Endothelial cell of umbilical vein (primary cell): ENCODE results near the gene MED22. TPM values are rescaled to one million over a fixed set of nuclear protein-coding genes. Genes with fewer than 3 reads are reported as not detected.

Source experiments
- BruUV-seq: library from RNA; stranded (reverse); fragments of 400-500 nt; replicated peaks from 2 replicates; lab custom pipeline; 2021; lab: Mats Ljungman, UMichigan
- CTCF ChIA-PET: fragments of 300-600, 350-600 bp; sonication (Branson Sonifier 250); formaldehyde crosslinking; loops from one replicate; lab custom pipeline; 2021; ENCODE audit warnings: antibody characterized with exemption, inconsistent platforms; lab: Charles Lee
- POLR2A ChIA-PET: fragments of 300-600, 350-600 bp; sonication (Branson Sonifier 250); formaldehyde crosslinking; loops from one replicate; lab custom pipeline; 2021; ENCODE audit warnings: antibody characterized with exemption, inconsistent platforms; lab: Charles Lee
- DNase-seq: peaks from one replicate; pipeline ENCODE4 v3.0.0-alpha.2; 2011; ENCODE audit warnings: low read depth, low spot score
- FAIRE-seq: peaks from 2 replicates; lab custom pipeline; 2011; peaks lifted over from hg19 to GRCh38; lab: Jason Lieb, UNC
- H2AFZ ChIP-seq: 2 replicates; pipeline ENCODE4 v1.6.0; 2012; ENCODE audit warnings: low read depth, low read length, control low read depth, inconsistent platforms
- H3K27ac ChIP-seq: 2 replicates; pipeline ENCODE4 v1.5.1; 2011; ENCODE audit warnings: low read depth, mild to moderate bottlenecking, control low read depth, low read length, moderate library complexity; ENCODE audit not compliant: insufficient read depth
- H3K27me3 ChIP-seq, 2 experiments: 2 replicates each; pipeline versions ENCODE4 v1.6.0 to v1.6.1; 2011; ENCODE audit warnings: low read length in 2 of 2, mixed read lengths in 1 of 2; ENCODE audit not compliant: control insufficient read depth in 2 of 2, insufficient read depth in 2 of 2
- H3K36me3 ChIP-seq, 2 experiments: 2 replicates in 1 of 2; 3 replicates in 1 of 2; pipeline ENCODE4 v1.5.1; 2011; ENCODE audit warnings: low read length in 2 of 2, mild to moderate bottlenecking in 1 of 2, moderate library complexity in 1 of 2; ENCODE audit not compliant: control insufficient read depth in 2 of 2, insufficient read depth in 2 of 2; ENCODE audit errors: extremely low read depth in 1 of 2
- H3K4me1 ChIP-seq: 3 replicates; pipeline ENCODE4 v1.5.1; 2011; ENCODE audit warnings: mild to moderate bottlenecking, low read length; ENCODE audit not compliant: control insufficient read depth, insufficient read depth; ENCODE audit errors: extremely low read depth
- H3K4me2 ChIP-seq: 2 replicates; pipeline ENCODE4 v1.6.1; 2011; ENCODE audit warnings: low read length, control low read depth, mixed read lengths; ENCODE audit not compliant: insufficient read depth
- H3K4me3 ChIP-seq, 3 experiments: fragments of 200-600 bp in 1 of 3; sonication (generic), shearing (Covaris generic) in 1 of 3; replicated peaks in 1 of 3; 2 replicates each; pipeline ENCODE4 v1.5.1; 2011 to 2016; ENCODE audit warnings: control low read depth in 3 of 3, low read length in 3 of 3, mild to moderate bottlenecking in 2 of 3, inconsistent platforms in 1 of 3, low read depth in 1 of 3, moderate library complexity in 1 of 3; ENCODE audit not compliant: insufficient read depth in 1 of 3
- H3K79me2 ChIP-seq: 2 replicates; pipeline ENCODE4 v1.6.0; 2012; ENCODE audit warnings: low read length, inconsistent platforms; ENCODE audit not compliant: control insufficient read depth, insufficient read depth
- H3K9ac ChIP-seq: replicated peaks from 2 replicates; pipeline ENCODE3; 2011; ENCODE audit warnings: low read length, control low read depth; ENCODE audit not compliant: insufficient read depth; ENCODE audit errors: extremely low read depth
- H3K9me1 ChIP-seq: replicated peaks from 3 replicates; pipeline ENCODE4 v1.6.0; 2011; ENCODE audit warnings: mild to moderate bottlenecking, low read length; ENCODE audit not compliant: control insufficient read depth, insufficient read depth; ENCODE audit errors: extremely low read depth
- H3K9me3 ChIP-seq: replicated peaks from 2 replicates; pipeline ENCODE4 v1.5.1; 2012; ENCODE audit warnings: low read length, inconsistent platforms; ENCODE audit not compliant: control insufficient read depth, insufficient read depth
- H4K20me1 ChIP-seq: replicated peaks from 2 replicates; pipeline ENCODE3; 2011; ENCODE audit warnings: mild to moderate bottlenecking, low read length; ENCODE audit not compliant: control insufficient read depth, insufficient read depth; ENCODE audit errors: extremely low read depth
- CTCF ChIP-seq, 2 donors: IDR thresholded peaks; 1 replicate in 1 of 2; 2 replicates in 1 of 2; pipeline ENCODE4 v1.5.1; 2011; ENCODE audit warnings: low read length in 2 of 2, mild to moderate bottlenecking in 2 of 2, moderate library complexity in 2 of 2, control low read depth in 1 of 2, inconsistent platforms in 1 of 2, low read depth in 1 of 2; ENCODE audit not compliant: insufficient read depth in 1 of 2; ENCODE audit errors: extremely low read depth in 1 of 2
- EZH2 ChIP-seq: IDR thresholded peaks from 2 replicates; pipeline ENCODE4 v1.6.1; 2012; ENCODE audit warnings: borderline replicate concordance, low read depth, mild to moderate bottlenecking, moderate library complexity, low read length, inconsistent platforms; ENCODE audit not compliant: severe bottlenecking
- FOS ChIP-seq: IDR thresholded peaks from 2 replicates; pipeline ENCODE4 v1.6.1; 2011; ENCODE audit warnings: mild to moderate bottlenecking, low read length, moderate library complexity, borderline replicate concordance; ENCODE audit not compliant: insufficient read depth
- GATA2 ChIP-seq: IDR thresholded peaks from 2 replicates; pipeline ENCODE4 v1.7.0; 2011; ENCODE audit warnings: low read depth, mild to moderate bottlenecking, moderate library complexity, mixed read lengths, low read length; ENCODE audit not compliant: insufficient read length, insufficient read depth
- JUN ChIP-seq: IDR thresholded peaks from 2 replicates; pipeline ENCODE4 v1.6.1; 2011; ENCODE audit warnings: borderline replicate concordance, low read depth; ENCODE audit not compliant: insufficient read length, insufficient read depth
- MAX ChIP-seq: IDR thresholded peaks from 2 replicates; pipeline ENCODE4 v1.6.1; 2011; ENCODE audit not compliant: insufficient read depth, insufficient read length
- MYC ChIP-seq: IDR thresholded peaks from one replicate; pipeline ENCODE4 v1.6.1; 2011; ENCODE audit warnings: mild to moderate bottlenecking, low read depth, low read length
- POLR2A ChIP-seq: IDR thresholded peaks from 2 replicates; pipeline ENCODE4 v1.6.1; 2012; ENCODE audit warnings: low read depth, mild to moderate bottlenecking, control low read depth, low read length
- POLR2AphosphoS5 ChIP-seq: IDR thresholded peaks from 2 replicates; pipeline ENCODE4 v1.6.1; 2012; ENCODE audit warnings: low read depth, mild to moderate bottlenecking, control low read depth, low read length, moderate library complexity; ENCODE audit not compliant: insufficient read depth
- dilution Hi-C: fragments of 300-500 bp; cut with MboI; formaldehyde crosslinking; loops from one replicate; pipeline ENCODE4 v1.15.0; 2019; ENCODE audit warnings: low sequenced_read_pairs; ENCODE audit not compliant: extremely low pct_ligation_motif_present
- intact Hi-C: fragments of 100-400 bp; cut with micrococcal nuclease; formaldehyde crosslinking; loops from one replicate; pipeline ENCODE4 v1.10.0; 2022
- polyA plus RNA-seq, 4 experiments: library from polyadenylated mRNA; depleted of rRNA in 3 of 4; stranded (reverse) in 3 of 4; unstranded in 1 of 4; fragments of >200 nt; gene quantifications; 2 replicates each; pipeline versions ENCODE4 v1.2.1 to v1.2.3, GENCODE V29; 2011 to 2012; ENCODE audit warnings: missing spikeins in 1 of 4
- total RNA-seq: library from RNA; stranded (reverse); gene quantifications from 2 replicates; pipeline ENCODE4 v1.2.3, GENCODE V29; 2021

MED22 gene
- total and polyA plus RNA-seq, 2 donors (not counting 3 experiments of a cell fraction or from before 2014, with no cell fraction given): 25.7 to 27.4 TPM

GRCh38 chr9:133321411-133321935 is 26.5 kb downstream of the MED22 start:
- Histone ChIP-seq H2AFZ (no peak overlapping the region), H3K4me3 (no peak overlapping the region), H3K9ac (no peak overlapping the region), H3K9me1 (no peaks in the 10 kb centered on the region), H3K4me1 (no peaks in the 10 kb centered on the region), H4K20me1 (no peaks in the 10 kb centered on the region), H3K27me3 (no peaks in the 10 kb centered on the region), H3K36me3 (no peaks in the 10 kb centered on the region), H3K79me2 (no peaks in the 10 kb centered on the region), H3K27ac (no peak overlapping the region), H3K4me2 (no peak overlapping the region), H3K9me3 (no peaks in the 10 kb centered on the region)
- no TSS peak for BruUV-seq
- FAIRE-seq (no peak), DNase-seq (no peak)
- CTCF ChIA-PET: interaction anchor here (1.5 kb wide), 1 partner anchor 135 kb away, joined by 4 read pairs; no protein-coding TSS in a partner anchor
- POLR2A ChIA-PET: no interaction called here
- intact Hi-C loops: no loop called here
- dilution Hi-C loops: no loop called here
- TF ChIP-seq JUN: no peak
- no peak for TF ChIP-seq CTCF (IDR thresholded peaks at IDR 0.05; ENCODE audit: extremely low read depth in 1 of 2, insufficient read depth in 1 of 2, low read depth in 1 of 2, low read length in 2 of 2)
- no peak for TF ChIP-seq POLR2A
- TF ChIP-seq FOS: no peak
- no peak for TF ChIP-seq EZH2
- TF ChIP-seq POLR2AphosphoS5: no peak
- TF ChIP-seq MYC: no peak
- TF ChIP-seq GATA2: no peak
- no peak for TF ChIP-seq MAX
